Left cardiac atrium (tissue), 4 donors: ENCODE measurements around the gene PTH1R. TPM values are rescaled to one million over a fixed set of nuclear protein-coding genes. Genes with fewer than 3 reads are reported as not detected.

Experiments used
- ATAC-seq, 2 donors: fragments of 200-7000 bp; cut with Tn5 transposase; one replicate each; pipeline ENCODE4 v1.9.1; 2020; ENCODE audit warnings: mild to moderate bottlenecking in 2 of 2, moderate library complexity in 2 of 2
- DNase-seq: peaks from one replicate; pipeline ENCODE4 v3.0.0-alpha.2; 2020
- intact Hi-C, 2 donors: fragments of 100-400 bp; cut with DNase I; formaldehyde crosslinking; loops; one replicate each; pipeline versions ENCODE4 v1.14.1 to v1.15.1; 2022 to 2023
- total RNA-seq, 2 donors: library from RNA; stranded (reverse); fragmentation: NEBNext Ultra II Directional; extraction: Animal tissue kit (Norgen Biotek cat#: 25700); gene quantifications; one replicate each; pipeline ENCODE4 v1.2.1, GENCODE V29; 2021
- donor health status: DM: no; HTN: yes; CAD: no.
- donor health status: DM: no; HTN: yes; CAD: no; lungs with severe emphysema.
- donor health status: DM: yes; HTN: yes; CAD: no.
- donor health status: Dilated cardiomyopathy.

The PTH1R gene
- total RNA-seq, 2 donors from 2014 or later = 5.4 to 10.0 TPM

- DNase-seq (no peak), ATAC-seq (no peak)
- intact Hi-C loops = no loop called here
Observed at GRCh38 chr3:46930166-46930944, 52.8 kb downstream of the PTH1R start.

- no peak for ATAC-seq
- no peak for DNase-seq
Observed at GRCh38 chr3:46930945-46931403, 53.5 kb downstream of the PTH1R start.

GRCh38 chr3:46931631-46932331, 54.3 kb downstream of the PTH1R start:
- ATAC-seq (no peak), DNase-seq (peak; percentile 67)
- intact Hi-C loops = no loop called here

More at GRCh38 chr3:46930945-46931403, 53.5 kb downstream of the PTH1R start:
- intact Hi-C loops = no loop called here

GRCh38 chr3:46932455-46933225, 55.1 kb downstream of the PTH1R start:
- no peak for ATAC-seq
- DNase-seq = no peak
- intact Hi-C loops = no loop called here

- ATAC-seq = no peak
- DNase-seq = no peak
- intact Hi-C loops = no loop called here
Observed at GRCh38 chr3:46933261-46933660, 55.7 kb downstream of the PTH1R start.

GRCh38 chr3:46934072-46934471, 56.6 kb downstream of the PTH1R start:
- no peak for DNase-seq
- intact Hi-C loops = no loop called here

GRCh38 chr3:46934498-46935167, 57.1 kb downstream of the PTH1R start:
- intact Hi-C loops = no loop called here
- DNase-seq = peak; percentile 78
- ATAC-seq = peak; percentile 35 to 53

More at GRCh38 chr3:46934072-46934471, 56.6 kb downstream of the PTH1R start:
- peak in 1 of 2 donors; percentile 2 for ATAC-seq

GRCh38 chr3:46935168-46935858, 57.8 kb downstream of the PTH1R start:
- intact Hi-C loops = no loop called here
- DNase-seq = peak; percentile 91
- peak; percentile 91 to 94 for ATAC-seq

- intact Hi-C loops = no loop called here
- ATAC-seq (no peak), DNase-seq (no peak)
Observed at GRCh38 chr3:46935989-46936558, 58.6 kb downstream of the PTH1R start.

GRCh38 chr3:46936733-46937250, 59.3 kb downstream of the PTH1R start:
- DNase-seq (no peak), ATAC-seq (no peak)
- intact Hi-C loops = no loop called here

GRCh38 chr3:46938118-46938517, 60.6 kb downstream of the PTH1R start:
- intact Hi-C loops = no loop called here
- ATAC-seq (no peak), DNase-seq (no peak)

- ATAC-seq (no peak), DNase-seq (no peak)
- intact Hi-C loops = no loop called here
Observed at GRCh38 chr3:46939578-46940445, 62.3 kb downstream of the PTH1R start.

- ATAC-seq (no peak), DNase-seq (peak; percentile 2)
- intact Hi-C loops = no loop called here
Observed at GRCh38 chr3:46942076-46942475, 64.6 kb downstream of the PTH1R start.

GRCh38 chr3:46942481-46943236, 65.1 kb downstream of the PTH1R start:
- DNase-seq = peak; percentile 16
- intact Hi-C loops = no loop called here
- ATAC-seq = no peak

GRCh38 chr3:46943237-46944187, 66.0 kb downstream of the PTH1R start:
- intact Hi-C loops = no loop called here
- peak in 1 of 2 donors; percentile 40 for ATAC-seq
- DNase-seq = peak; percentile 42
